H9 (cell line): Measurements from ENCODE around the gene FOXM1. TPM values are rescaled to one million over a fixed set of nuclear protein-coding genes. Genes with fewer than 3 reads are reported as not detected.

ENCODE experiments used
- DNase-seq: peaks from one replicate; pipeline ENCODE4 v3.0.0-alpha.2; 2017
- H2AFZ ChIP-seq: one replicate; pipeline ENCODE4 v1.6.1; 2013; ENCODE audit warnings: mild to moderate bottlenecking, low read length, control low read depth, moderate library complexity
- H2AK5ac ChIP-seq: 2 replicates; pipeline ENCODE4 v1.6.1; 2013; ENCODE audit warnings: low read length, control low read depth, mixed read lengths; ENCODE audit not compliant: insufficient read length
- H2BK120ac ChIP-seq: one replicate; pipeline ENCODE4 v1.6.1; 2013; ENCODE audit warnings: low read depth, mild to moderate bottlenecking, low read length, control low read depth, inconsistent platforms; ENCODE audit not compliant: poor library complexity, severe bottlenecking
- H2BK12ac ChIP-seq: 2 replicates; pipeline ENCODE4 v1.6.1; 2013; ENCODE audit warnings: low read length, control low read depth, mixed read lengths, low read depth; ENCODE audit not compliant: insufficient read length
- H2BK15ac ChIP-seq: 2 replicates; pipeline ENCODE4 v1.6.1; 2013; ENCODE audit warnings: low read depth, low read length, control low read depth
- H2BK20ac ChIP-seq: one replicate; pipeline ENCODE4 v1.6.1; 2013; ENCODE audit warnings: low read depth, mild to moderate bottlenecking, low read length, control low read depth, inconsistent platforms; ENCODE audit not compliant: poor library complexity, severe bottlenecking
- H2BK5ac ChIP-seq: 2 replicates; pipeline ENCODE4 v1.6.1; 2013; ENCODE audit warnings: low read length, control low read depth, mixed read lengths; ENCODE audit not compliant: insufficient read length
- H3K14ac ChIP-seq: 2 replicates; pipeline ENCODE4 v1.6.1; 2013; ENCODE audit warnings: low read length, control low read depth; ENCODE audit not compliant: insufficient read depth
- H3K18ac ChIP-seq: 2 replicates; pipeline ENCODE4 v1.6.1; 2013; ENCODE audit warnings: low read depth, mild to moderate bottlenecking, mixed read lengths, low read length, control low read depth; ENCODE audit not compliant: insufficient read length
- H3K23ac ChIP-seq: 2 replicates; pipeline ENCODE4 v1.6.1; 2013; ENCODE audit warnings: low read length, control low read depth, mixed read lengths, low read depth; ENCODE audit not compliant: insufficient read length
- H3K23me2 ChIP-seq: 2 replicates; pipeline ENCODE4 v1.6.1; 2013; ENCODE audit warnings: low read depth, mild to moderate bottlenecking, mixed read lengths, low read length, control low read depth; ENCODE audit not compliant: insufficient read length, poor library complexity, severe bottlenecking
- H3K27ac ChIP-seq: 2 replicates; pipeline ENCODE4 v1.5.1; 2013; ENCODE audit warnings: low read length, control low read depth, mixed read lengths, low read depth; ENCODE audit not compliant: insufficient read length
- H3K27me3 ChIP-seq: 2 replicates; pipeline ENCODE4 v1.6.1; 2013; ENCODE audit warnings: low read length, control low read depth, inconsistent platforms; ENCODE audit not compliant: insufficient read depth
- H3K4ac ChIP-seq: 2 replicates; pipeline ENCODE4 v1.6.1; 2013; ENCODE audit warnings: low read depth, mild to moderate bottlenecking, control low read depth, inconsistent platforms, low read length, moderate library complexity
- H3K4me1 ChIP-seq: 2 replicates; pipeline ENCODE4 v1.6.1; 2013; ENCODE audit warnings: low read length, control low read depth, inconsistent platforms; ENCODE audit not compliant: insufficient read depth
- H3K4me2 ChIP-seq: 2 replicates; pipeline ENCODE4 v1.6.1; 2013; ENCODE audit warnings: low read length, control low read depth, mixed read lengths; ENCODE audit not compliant: insufficient read length, insufficient read depth
- H3K56ac ChIP-seq: 2 replicates; pipeline ENCODE4 v1.6.1; 2013; ENCODE audit warnings: low read depth, mild to moderate bottlenecking, mixed read lengths, low read length, control low read depth; ENCODE audit not compliant: insufficient read length
- H3K79me1 ChIP-seq: 2 replicates; pipeline ENCODE4 v1.6.1; 2013; ENCODE audit warnings: low read depth, mild to moderate bottlenecking, moderate library complexity, low read length, control low read depth, inconsistent platforms; ENCODE audit not compliant: insufficient read depth, poor library complexity, severe bottlenecking
- H3K79me2 ChIP-seq: 2 replicates; pipeline ENCODE4 v1.6.1; 2013; ENCODE audit warnings: low read length, control low read depth, inconsistent platforms; ENCODE audit not compliant: insufficient read depth
- H3K9ac ChIP-seq: 2 replicates; pipeline ENCODE4 v1.6.1; 2013; ENCODE audit warnings: low read length, control low read depth, mixed read lengths; ENCODE audit not compliant: insufficient read length; ENCODE audit errors: extremely low read depth
- H3K9me3 ChIP-seq: one replicate; pipeline ENCODE4 v1.6.1; 2013; ENCODE audit warnings: low read depth, low read length, inconsistent platforms; ENCODE audit not compliant: control insufficient read depth
- H3T11ph ChIP-seq: one replicate; pipeline ENCODE4 v1.6.1; 2013; ENCODE audit warnings: mild to moderate bottlenecking, low read length, control low read depth, inconsistent platforms
- H4K20me1 ChIP-seq: one replicate; pipeline ENCODE4 v1.6.1; 2013; ENCODE audit not compliant: control insufficient read depth, insufficient read length, insufficient read depth
- H4K5ac ChIP-seq: 2 replicates; pipeline ENCODE4 v1.6.1; 2013; ENCODE audit warnings: low read depth, mild to moderate bottlenecking, mixed read lengths, low read length, control low read depth; ENCODE audit not compliant: insufficient read length
- H4K8ac ChIP-seq: replicated peaks from 2 replicates; pipeline ENCODE4 v1.6.1; 2013; ENCODE audit warnings: low read length, control low read depth, mixed read lengths, low read depth; ENCODE audit not compliant: insufficient read length
- H4K91ac ChIP-seq: 2 replicates; pipeline ENCODE4 v1.6.1; 2013; ENCODE audit warnings: low read depth, mild to moderate bottlenecking, moderate library complexity, mixed read lengths, low read length, control low read depth; ENCODE audit not compliant: insufficient read length
- H3K27ac Mint-ChIP-seq, 3 experiments: 2 replicates in 2 of 3; 3 replicates in 1 of 3; pipeline ENCODE4 v1.8.0; 2020 to 2021; ENCODE audit warnings: mixed read lengths in 3 of 3, mild to moderate bottlenecking in 1 of 3, moderate library complexity in 1 of 3
- H3K27me3 Mint-ChIP-seq: 2 replicates; pipeline ENCODE4 v1.8.0; 2021; ENCODE audit warnings: low read depth, mild to moderate bottlenecking, moderate library complexity, mixed read lengths
- H3K36me3 Mint-ChIP-seq, 3 experiments: 2 replicates in 2 of 3; 3 replicates in 1 of 3; pipeline ENCODE4 v1.8.0; 2020 to 2021; ENCODE audit warnings: low read depth in 3 of 3, mixed read lengths in 3 of 3; ENCODE audit not compliant: insufficient read depth in 1 of 3
- H3K4me1 Mint-ChIP-seq, 2 experiments: 2 replicates each; pipeline ENCODE4 v1.8.0; 2020; ENCODE audit warnings: mixed read lengths in 2 of 2
- H3K4me3 Mint-ChIP-seq, 2 experiments: 2 replicates in 1 of 2; 3 replicates in 1 of 2; pipeline ENCODE4 v1.8.0; 2020 to 2021; ENCODE audit warnings: mild to moderate bottlenecking in 2 of 2, mixed read lengths in 2 of 2, moderate library complexity in 1 of 2
- H3K9me3 Mint-ChIP-seq, 2 experiments: 2 replicates in 1 of 2; 3 replicates in 1 of 2; pipeline ENCODE4 v1.8.0; 2020; ENCODE audit warnings: mild to moderate bottlenecking in 2 of 2, mixed read lengths in 2 of 2, moderate library complexity in 1 of 2
- CTCF ChIP-seq: fragments of 200-600 bp; sonication (generic); conservative IDR thresholded peaks from 3 replicates; pipeline ENCODE4 v1.8.0; 2021; ENCODE audit warnings: antibody characterized with exemption, mild to moderate bottlenecking
- WGBS: extraction: QIAGEN DNeasy Blood & Tissue Kit; methylation state at CpG from one replicate; pipeline ENCODE4 v1.1.7; 2013; ENCODE audit warnings: missing lambda C conversion rate, low lambda C conversion rate, mixed read lengths; ENCODE audit not compliant: insufficient read length; ENCODE audit errors: extremely low coverage; 5-methylcytosine and 5-hydroxymethylcytosine counted together
- total RNA-seq: library from RNA; stranded (reverse); gene quantifications from 2 replicates; pipeline ENCODE4 v1.2.1, GENCODE V29; 2021

Gene FOXM1
- total RNA-seq, 1 experiment from 2014 or later, result 109 TPM

- H3K9ac ChIP-seq, result no peak overlapping the region
- no peak overlapping the region for H2AFZ ChIP-seq
- H3K9me3 Mint-ChIP-seq, result no peaks in the 10 kb centered on the region
- peaks cover 42 to 45% of the 10 kb centered on the region in 2 experiments for H3K4me1 Mint-ChIP-seq
- peak overlapping the region; percentile 27 to 98 (median 91) for H3K27ac Mint-ChIP-seq
- no peaks in the 10 kb centered on the region for H3K23me2 ChIP-seq
- no peak overlapping the region for H3K14ac ChIP-seq
- H3K27me3 Mint-ChIP-seq, result no peaks in the 10 kb centered on the region
- H3K9me3 ChIP-seq, result no peaks in the 10 kb centered on the region
- no peak overlapping the region for H2BK12ac ChIP-seq
- H3K4me1 ChIP-seq, result peaks cover 3% of the 10 kb centered on the region; the same call in 1 of the 2 replicates
- peak; percentile 72 for DNase-seq
- peaks cover 34 to 85% (median 73%) of the 10 kb centered on the region in 3 experiments for H3K36me3 Mint-ChIP-seq
- H2BK120ac ChIP-seq, result no peak overlapping the region
- H3K23ac ChIP-seq, result no peak overlapping the region
- no peaks in the 10 kb centered on the region for H3K79me2 ChIP-seq
- H3K4me3 Mint-ChIP-seq, result peak overlapping the region in 1 of 2 experiments; percentile 36; a peak in 1 of 5 replicates
- H4K8ac ChIP-seq, result no peak overlapping the region
- no peak overlapping the region for H2BK15ac ChIP-seq
- no peak overlapping the region for H3T11ph ChIP-seq
- no peak overlapping the region for H3K4ac ChIP-seq
- no CpG with 5 or more reads among the region's 4 CpGs for WGBS
- no peak overlapping the region for H3K56ac ChIP-seq
- no peak overlapping the region for H3K4me2 ChIP-seq
- H2AK5ac ChIP-seq, result no peak overlapping the region
- no peaks in the 10 kb centered on the region for H3K79me1 ChIP-seq
- H3K27ac ChIP-seq, result no peak overlapping the region
- H4K20me1 ChIP-seq, result no peaks in the 10 kb centered on the region
- H4K91ac ChIP-seq, result no peak overlapping the region
- H3K27me3 ChIP-seq, result no peaks in the 10 kb centered on the region
- H2BK5ac ChIP-seq, result no peak overlapping the region
- no peak overlapping the region for H2BK20ac ChIP-seq
- H3K18ac ChIP-seq, result no peak overlapping the region
- no peak overlapping the region for H4K5ac ChIP-seq
- no peak for TF ChIP-seq CTCF
Observed at GRCh38 chr12:2825132-2825531, 51.8 kb downstream of the FOXM1 start.
